Measurements from ENCODE around the gene HS3ST6. TPM values are rescaled to one million over a fixed set of nuclear protein-coding genes. Genes with fewer than 3 reads are reported as not detected.
A peak's percentile ranks its signal among the peaks of the same experiment; 100 is the strongest.
"Not testable (repeated sequence)": the region's sequence is repeated elsewhere in the genome, so short reads cannot be mapped to it uniquely, and the experiment has no call there.

HS3ST6 gene
- total RNA-seq, 1 experiment from 2014 or later = not detected

- in situ Hi-C loops (cut with HindIII; ENCODE audit: low pct_unique_long_range_greater_than_20kb, low sequenced_read_pairs) = no loop called here
These were observed 15.0 kb upstream of the HS3ST6 start for GRCh38 chr16:1933097-1933661.

GRCh38 chr16:1932050-1933028 is 14.1 kb upstream of the HS3ST6 start:
- DNase-seq (ENCODE audit: low read depth, low spot score) = peak; percentile 28
- in situ Hi-C loops (cut with HindIII; ENCODE audit: low pct_unique_long_range_greater_than_20kb, low sequenced_read_pairs) = no loop called here

More at GRCh38 chr16:1933097-1933661, 15.0 kb upstream of the HS3ST6 start:
- DNase-seq (ENCODE audit: low read depth, low spot score) = no peak

- in situ Hi-C loops (cut with HindIII; ENCODE audit: low pct_unique_long_range_greater_than_20kb, low sequenced_read_pairs) = no loop called here
- no peak for DNase-seq (ENCODE audit: low read depth, low spot score)
These were observed 12.1 kb upstream of the HS3ST6 start for GRCh38 chr16:1930338-1930720.

- peak; percentile 71 for DNase-seq (ENCODE audit: low read depth, low spot score)
- in situ Hi-C loops (cut with HindIII; ENCODE audit: low pct_unique_long_range_greater_than_20kb, low sequenced_read_pairs) = no loop called here
These were observed 11.5 kb upstream of the HS3ST6 start for GRCh38 chr16:1929578-1930337.

- peak; percentile 51 for DNase-seq (ENCODE audit: low read depth, low spot score)
- in situ Hi-C loops (cut with HindIII; ENCODE audit: low pct_unique_long_range_greater_than_20kb, low sequenced_read_pairs) = no loop called here
These were observed 10.9 kb upstream of the HS3ST6 start for GRCh38 chr16:1929105-1929504.

- DNase-seq (ENCODE audit: low read depth, low spot score) = no peak
- in situ Hi-C loops (cut with HindIII; ENCODE audit: low pct_unique_long_range_greater_than_20kb, low sequenced_read_pairs) = no loop called here
These were observed 8.1 kb upstream of the HS3ST6 start for GRCh38 chr16:1926271-1926670.

- in situ Hi-C loops (cut with HindIII; ENCODE audit: low pct_unique_long_range_greater_than_20kb, low sequenced_read_pairs) = no loop called here
- DNase-seq (ENCODE audit: low read depth, low spot score) = no peak
These were observed 5.9 kb upstream of the HS3ST6 start for GRCh38 chr16:1924095-1924494.

- DNase-seq (ENCODE audit: low read depth, low spot score) = no peak
- in situ Hi-C loops (cut with HindIII; ENCODE audit: low pct_unique_long_range_greater_than_20kb, low sequenced_read_pairs) = no loop called here
These were observed 5.3 kb upstream of the HS3ST6 start for GRCh38 chr16:1923299-1924034.

- DNase-seq (ENCODE audit: low read depth, low spot score) = no peak
- in situ Hi-C loops (cut with HindIII; ENCODE audit: low pct_unique_long_range_greater_than_20kb, low sequenced_read_pairs) = no loop called here
These were observed 4.1 kb upstream of the HS3ST6 start for GRCh38 chr16:1922357-1922756.

GRCh38 chr16:1920727-1921171 is 2.5 kb upstream of the HS3ST6 start:
- in situ Hi-C loops (cut with HindIII; ENCODE audit: low pct_unique_long_range_greater_than_20kb, low sequenced_read_pairs) = no loop called here
- peak; percentile 28 for DNase-seq (ENCODE audit: low read depth, low spot score)

- in situ Hi-C loops (cut with HindIII; ENCODE audit: low pct_unique_long_range_greater_than_20kb, low sequenced_read_pairs); DNase-seq (ENCODE audit: low read depth, low spot score): not testable (repeated sequence)
These were observed 1.9 kb upstream of the HS3ST6 start for GRCh38 chr16:1920122-1920521.

GRCh38 chr16:1919327-1919998 is 1.2 kb upstream of the HS3ST6 start:
- DNase-seq (ENCODE audit: low read depth, low spot score) = no peak
- in situ Hi-C loops (cut with HindIII; ENCODE audit: low pct_unique_long_range_greater_than_20kb, low sequenced_read_pairs) = no loop called here

GRCh38 chr16:1917665-1918350 is 407 bp downstream of the HS3ST6 start:
- no peak for DNase-seq (ENCODE audit: low read depth, low spot score)
- in situ Hi-C loops (cut with HindIII; ENCODE audit: low pct_unique_long_range_greater_than_20kb, low sequenced_read_pairs) = no loop called here

- DNase-seq (ENCODE audit: low read depth, low spot score) = no peak
- in situ Hi-C loops (cut with HindIII; ENCODE audit: low pct_unique_long_range_greater_than_20kb, low sequenced_read_pairs) = no loop called here
These were observed 1.1 kb downstream of the HS3ST6 start for GRCh38 chr16:1917056-1917664.

- DNase-seq (ENCODE audit: low read depth, low spot score) = no peak
- in situ Hi-C loops (cut with HindIII; ENCODE audit: low pct_unique_long_range_greater_than_20kb, low sequenced_read_pairs) = no loop called here
These were observed 1.6 kb downstream of the HS3ST6 start for GRCh38 chr16:1916640-1916990.

Data from SK-MEL-5 (cell line).